Measurements from ENCODE around the gene NDUFB7. TPM values are rescaled to one million over a fixed set of nuclear protein-coding genes. Genes with fewer than 3 reads are reported as not detected.

The NDUFB7 gene
- total RNA-seq, 3 donors from 2014 or later = 172 to 255 (median 241) TPM

DNA sequence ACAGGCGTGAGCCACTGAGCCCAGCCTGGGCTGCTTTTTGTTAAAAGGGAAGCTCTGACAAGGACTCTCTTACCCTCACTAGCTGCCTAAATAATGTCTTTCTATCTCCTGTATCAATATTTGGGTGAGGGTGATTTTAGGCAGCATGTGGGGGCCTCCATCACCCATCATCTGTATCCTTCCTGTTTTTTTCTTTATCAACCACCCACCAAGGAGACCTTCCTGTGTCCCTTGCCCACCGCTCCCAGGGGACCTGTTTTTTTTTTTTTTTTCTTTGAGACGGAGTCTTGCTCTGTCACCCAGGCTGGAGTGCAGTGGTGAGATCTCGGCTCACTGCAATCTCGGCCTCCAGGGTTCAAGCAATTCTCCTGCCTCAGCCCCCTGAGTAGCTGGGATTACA, 5.4 kb upstream of the NDUFB7 start:
- intact Hi-C loops (cut with DNase I, micrococcal nuclease) = loop anchor here in 1 of 2 donors (10.0 kb wide), 1 partner anchor 118 kb away; the partner anchor contains the start of gene ZNF333
- no peaks in the 10 kb centered on the region for H3K9me3 ChIP-seq
- H3K4me3 ChIP-seq = no peak overlapping the region
- TF ChIP-seq CTCF (IDR thresholded peaks at IDR 0.05) = no peak
- ATAC-seq = no peak
- H3K36me3 ChIP-seq (ENCODE audit: low read depth) = no peaks in the 10 kb centered on the region
- peaks cover 5% of the 10 kb centered on the region for H3K4me1 ChIP-seq (ENCODE audit: low read depth)
- no peak for DNase-seq

DNA sequence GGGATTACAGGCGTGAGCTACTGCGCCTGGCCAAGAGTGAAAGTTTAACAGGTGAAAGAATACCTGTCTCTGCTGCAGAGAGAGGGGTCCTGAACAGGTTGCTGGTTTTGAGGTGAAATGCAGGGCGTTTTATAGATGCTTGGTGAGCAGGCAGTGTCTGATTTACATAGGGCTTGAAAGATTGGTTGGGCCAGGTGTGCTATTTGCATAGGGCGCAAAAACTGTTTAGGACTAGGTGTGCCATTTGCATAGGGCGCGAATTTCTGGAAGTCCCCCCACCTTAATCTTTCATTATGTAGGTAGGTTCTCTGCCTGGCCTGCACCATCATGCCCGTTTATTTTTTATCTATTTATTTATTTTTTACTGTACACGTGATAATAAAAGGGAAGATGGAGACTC, 4.5 kb upstream of the NDUFB7 start:
- TF ChIP-seq CTCF (IDR thresholded peaks at IDR 0.05) = no peak
- ATAC-seq (no peak), DNase-seq (no peak)
- intact Hi-C loops (cut with DNase I, micrococcal nuclease) = loop anchor here in 1 of 2 donors (10.0 kb wide), 1 partner anchor 118 kb away; the partner anchor contains the start of gene ZNF333
- Histone ChIP-seq H3K4me3 (no peak overlapping the region), H3K4me1 (ENCODE audit: low read depth) (peaks cover 6% of the 10 kb centered on the region), H3K36me3 (ENCODE audit: low read depth) (no peaks in the 10 kb centered on the region), H3K9me3 (no peaks in the 10 kb centered on the region)

DNA sequence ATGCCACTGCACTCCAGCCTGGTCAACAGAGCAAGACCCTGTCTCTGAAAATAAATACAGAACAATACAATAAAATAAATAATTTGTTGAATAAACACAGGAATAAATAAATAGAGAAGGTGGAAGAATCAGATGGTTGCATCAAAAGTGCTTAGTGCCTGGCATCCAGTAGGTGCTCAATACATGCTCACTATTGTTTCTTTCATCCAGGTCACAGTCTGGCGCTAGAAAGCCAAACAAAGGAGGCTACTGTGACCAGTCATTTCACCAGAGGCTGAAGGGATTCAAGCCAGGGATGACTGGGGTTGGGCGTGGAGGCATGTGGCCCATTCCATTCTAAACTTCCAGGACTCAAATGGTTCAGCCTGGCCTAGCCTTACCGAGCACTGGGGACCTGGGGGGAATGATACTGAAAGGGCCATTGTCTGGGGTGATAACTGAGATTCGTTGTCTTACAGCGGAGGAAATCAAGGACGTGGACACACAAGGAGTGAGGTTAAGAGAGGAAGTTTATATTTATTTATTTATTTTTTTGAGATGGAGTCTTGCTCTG, 3.6 kb upstream of the NDUFB7 start:
- no peaks in the 10 kb centered on the region for H3K36me3 ChIP-seq (ENCODE audit: low read depth)
- H3K9me3 ChIP-seq = no peaks in the 10 kb centered on the region
- DNase-seq (no peak), ATAC-seq (no peak)
- H3K4me1 ChIP-seq (ENCODE audit: low read depth) = peaks cover 15% of the 10 kb centered on the region
- no peak for TF ChIP-seq CTCF (IDR thresholded peaks at IDR 0.05)
- H3K4me3 ChIP-seq = no peak overlapping the region
- intact Hi-C loops (cut with DNase I, micrococcal nuclease) = loop anchor here in 1 of 2 donors (10.0 kb wide), 1 partner anchor 119 kb away; the partner anchor contains the start of gene ZNF333

DNA sequence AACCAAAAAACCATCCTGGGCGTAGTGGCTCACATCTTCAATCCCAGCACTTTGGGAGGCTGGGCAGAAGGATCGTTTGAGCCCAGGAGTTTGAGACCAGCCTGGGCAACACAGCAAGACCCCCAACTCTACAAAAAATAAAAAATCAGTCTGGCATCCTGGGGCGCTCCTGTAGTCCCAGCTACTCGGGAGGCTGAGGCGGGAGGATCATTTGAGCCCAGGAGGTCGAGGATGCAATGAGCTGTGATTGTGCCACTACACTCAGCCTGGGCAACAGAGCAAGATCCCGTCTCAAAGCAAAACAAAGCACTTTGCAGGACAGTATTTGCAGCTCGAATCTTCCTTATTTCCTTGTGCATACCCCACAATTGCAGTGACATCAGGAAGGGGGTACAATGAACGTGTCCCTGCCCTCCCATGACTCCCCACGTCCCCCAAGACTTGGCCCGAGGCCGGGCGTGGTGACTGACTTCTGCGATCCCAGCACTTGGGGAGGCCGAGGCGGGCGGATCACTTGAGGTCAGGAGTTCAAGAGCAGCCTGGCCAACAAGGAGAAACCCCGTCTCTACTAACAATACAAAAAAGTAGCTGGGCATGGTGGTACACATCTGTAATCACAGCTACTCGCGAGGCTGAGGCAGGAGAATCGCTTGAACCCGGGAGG, 870 bp downstream of the NDUFB7 start:
- ATAC-seq (no peak), DNase-seq (peak in 1 of 3 donors; percentile 56)
- TF ChIP-seq CTCF (IDR thresholded peaks at IDR 0.05) = no peak
- Histone ChIP-seq H3K4me1 (ENCODE audit: low read depth) (peaks cover 28% of the 10 kb centered on the region), H3K36me3 (ENCODE audit: low read depth) (no peaks in the 10 kb centered on the region), H3K4me3 (peak overlapping the region; percentile 50), H3K9me3 (no peaks in the 10 kb centered on the region)
- intact Hi-C loops (cut with DNase I, micrococcal nuclease) = loop anchor here (5.0 to 10.0 kb wide), 2 partner anchors 116 to 124 kb away; partner anchors contain the start of gene ZNF333 (in 1 of the 2)

GRCh38 chr19:14567079-14567478, 4.8 kb downstream of the NDUFB7 start:
- no peak for TF ChIP-seq CTCF (IDR thresholded peaks at IDR 0.05)
- peaks cover 23% of the 10 kb centered on the region for H3K4me1 ChIP-seq (ENCODE audit: low read depth)
- H3K9me3 ChIP-seq = no peaks in the 10 kb centered on the region
- intact Hi-C loops (cut with DNase I, micrococcal nuclease) = no loop called here
- H3K4me3 ChIP-seq = no peak overlapping the region
- DNase-seq (no peak), ATAC-seq (no peak)
- no peaks in the 10 kb centered on the region for H3K36me3 ChIP-seq (ENCODE audit: low read depth)

All from mucosa of descending colon (tissue), 3 donors.